Astrocyte (in vitro differentiated cells and primary cell): ENCODE data around the gene ACOT2. TPM values are rescaled to one million over a fixed set of nuclear protein-coding genes. Genes with fewer than 3 reads are reported as not detected.
"Not testable (repeated sequence)": the region's sequence is repeated elsewhere in the genome, so short reads cannot be mapped to it uniquely, and the experiment has no call there.

Source experiments
- DNase-seq: peaks from one replicate; pipeline ENCODE4 v3.0.0-alpha.2; 2010; ENCODE audit warnings: low read depth
- FAIRE-seq: peaks from 2 replicates; lab custom pipeline; 2011; peaks lifted over from hg19 to GRCh38; lab: Jason Lieb, UNC
- H2AFZ ChIP-seq: 2 replicates; pipeline ENCODE4 v1.6.0; 2012; ENCODE audit warnings: low read depth, low read length, inconsistent platforms
- H3K27ac ChIP-seq: 2 replicates; pipeline ENCODE4 v1.5.1; 2011; ENCODE audit warnings: low read depth, low read length, inconsistent platforms
- H3K27me3 ChIP-seq: 2 replicates; pipeline ENCODE4 v1.6.0; 2011; ENCODE audit warnings: low read length, inconsistent platforms; ENCODE audit not compliant: insufficient read depth
- H3K36me3 ChIP-seq: 2 replicates; pipeline ENCODE4 v1.5.1; 2011; ENCODE audit warnings: low read length, inconsistent platforms; ENCODE audit not compliant: insufficient read depth
- H3K4me1 ChIP-seq: 2 replicates; pipeline ENCODE4 v1.5.1; 2011; ENCODE audit warnings: low read length, inconsistent platforms; ENCODE audit not compliant: insufficient read depth
- H3K4me2 ChIP-seq: 2 replicates; pipeline ENCODE4 v1.6.0; 2012; ENCODE audit warnings: low read length, inconsistent platforms
- H3K4me3 ChIP-seq: 2 replicates; pipeline ENCODE4 v1.5.1; 2011; ENCODE audit warnings: low read depth, mild to moderate bottlenecking, low read length, inconsistent platforms; ENCODE audit not compliant: insufficient read depth
- H3K79me2 ChIP-seq: 2 replicates; pipeline ENCODE4 v1.6.0; 2012; ENCODE audit warnings: mild to moderate bottlenecking, low read length, inconsistent platforms; ENCODE audit not compliant: insufficient read depth
- H3K9ac ChIP-seq: 2 replicates; pipeline ENCODE4 v1.6.0; 2012; ENCODE audit warnings: mild to moderate bottlenecking, low read length, inconsistent platforms
- H3K9me3 ChIP-seq: 2 replicates; pipeline ENCODE4 v1.5.1; 2012; ENCODE audit warnings: low read depth, mild to moderate bottlenecking, low read length, inconsistent platforms; ENCODE audit not compliant: insufficient read depth
- H4K20me1 ChIP-seq: 2 replicates; pipeline ENCODE4 v1.6.0; 2012; ENCODE audit warnings: low read length, inconsistent platforms; ENCODE audit not compliant: insufficient read depth
- H3K27ac Mint-ChIP-seq: one replicate; pipeline ENCODE4 v1.8.0; 2021; ENCODE audit warnings: mild to moderate bottlenecking, mixed read lengths; ENCODE audit not compliant: unreplicated experiment
- H3K27me3 Mint-ChIP-seq: one replicate; pipeline ENCODE4 v1.8.0; 2021; ENCODE audit warnings: low read depth, mixed read lengths; ENCODE audit not compliant: unreplicated experiment
- H3K36me3 Mint-ChIP-seq: one replicate; pipeline ENCODE4 v1.8.0; 2021; ENCODE audit warnings: low read depth, mixed read lengths; ENCODE audit not compliant: unreplicated experiment
- H3K4me1 Mint-ChIP-seq: one replicate; pipeline ENCODE4 v1.8.0; 2021; ENCODE audit warnings: low read depth, mixed read lengths; ENCODE audit not compliant: unreplicated experiment
- H3K4me3 Mint-ChIP-seq: one replicate; pipeline ENCODE4 v1.8.0; 2021; ENCODE audit warnings: mild to moderate bottlenecking, moderate library complexity, mixed read lengths; ENCODE audit not compliant: unreplicated experiment
- H3K9me3 Mint-ChIP-seq: one replicate; pipeline ENCODE4 v1.8.0; 2021; ENCODE audit warnings: mild to moderate bottlenecking, mixed read lengths; ENCODE audit not compliant: unreplicated experiment
- EZH2 ChIP-seq: IDR thresholded peaks from 2 replicates; pipeline ENCODE4 v1.6.1; 2012; ENCODE audit warnings: mild to moderate bottlenecking, low read length, inconsistent platforms; ENCODE audit not compliant: insufficient read depth
- total RNA-seq: library from RNA; stranded (reverse); gene quantifications from 2 replicates; pipeline ENCODE4 v1.2.1, GENCODE V29; 2021
- TF ChIP-seq, protein P1 (sequence below): IDR thresholded peaks from 2 replicates; pipeline ENCODE4 v1.5.1; 2011; ENCODE audit warnings: low read depth, mild to moderate bottlenecking, inconsistent platforms, low read length, moderate library complexity; ENCODE audit not compliant: insufficient read depth

Gene ACOT2
- total RNA-seq, 1 donor from 2014 or later, result 15.7 TPM

GRCh38 chr14:73526036-73526984 is 42.7 kb upstream of the ACOT2 start:
- H3K36me3 ChIP-seq, result no peaks in the 10 kb centered on the region
- no peaks in the 10 kb centered on the region for H3K4me1 ChIP-seq
- no peaks in the 10 kb centered on the region for H3K27me3 ChIP-seq
- no peak overlapping the region for H3K4me3 ChIP-seq
- H2AFZ ChIP-seq, result no peak overlapping the region
- H3K79me2 ChIP-seq, result no peaks in the 10 kb centered on the region
- Mint-ChIP-seq H3K27me3 (peaks cover 15% of the 10 kb centered on the region), H3K4me3 (no peak overlapping the region), H3K4me1 (no peaks in the 10 kb centered on the region), H3K9me3 (peaks cover 1% of the 10 kb centered on the region), H3K36me3 (peaks cover 2% of the 10 kb centered on the region), H3K27ac (no peak overlapping the region)
- no peak for TF ChIP-seq EZH2
- TF ChIP-seq, protein P1, sequence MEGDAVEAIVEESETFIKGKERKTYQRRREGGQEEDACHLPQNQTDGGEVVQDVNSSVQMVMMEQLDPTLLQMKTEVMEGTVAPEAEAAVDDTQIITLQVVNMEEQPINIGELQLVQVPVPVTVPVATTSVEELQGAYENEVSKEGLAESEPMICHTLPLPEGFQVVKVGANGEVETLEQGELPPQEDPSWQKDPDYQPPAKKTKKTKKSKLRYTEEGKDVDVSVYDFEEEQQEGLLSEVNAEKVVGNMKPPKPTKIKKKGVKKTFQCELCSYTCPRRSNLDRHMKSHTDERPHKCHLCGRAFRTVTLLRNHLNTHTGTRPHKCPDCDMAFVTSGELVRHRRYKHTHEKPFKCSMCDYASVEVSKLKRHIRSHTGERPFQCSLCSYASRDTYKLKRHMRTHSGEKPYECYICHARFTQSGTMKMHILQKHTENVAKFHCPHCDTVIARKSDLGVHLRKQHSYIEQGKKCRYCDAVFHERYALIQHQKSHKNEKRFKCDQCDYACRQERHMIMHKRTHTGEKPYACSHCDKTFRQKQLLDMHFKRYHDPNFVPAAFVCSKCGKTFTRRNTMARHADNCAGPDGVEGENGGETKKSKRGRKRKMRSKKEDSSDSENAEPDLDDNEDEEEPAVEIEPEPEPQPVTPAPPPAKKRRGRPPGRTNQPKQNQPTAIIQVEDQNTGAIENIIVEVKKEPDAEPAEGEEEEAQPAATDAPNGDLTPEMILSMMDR, result no peak
- no peak overlapping the region for H3K4me2 ChIP-seq
- H4K20me1 ChIP-seq, result no peaks in the 10 kb centered on the region
- H3K27ac ChIP-seq, result no peak overlapping the region
- DNase-seq (peak; percentile 39), FAIRE-seq (no peak)
- H3K9ac ChIP-seq, result no peak overlapping the region
- no peaks in the 10 kb centered on the region for H3K9me3 ChIP-seq

GRCh38 chr14:73529356-73529755 is 39.7 kb upstream of the ACOT2 start:
- H3K4me1 Mint-ChIP-seq, DNase-seq, H3K4me3 ChIP-seq, H3K9me3 Mint-ChIP-seq, H3K27me3 Mint-ChIP-seq, H3K4me2 ChIP-seq, H3K36me3 Mint-ChIP-seq, H3K36me3 ChIP-seq, H3K79me2 ChIP-seq, H3K4me1 ChIP-seq, H3K27me3 ChIP-seq, H3K27ac ChIP-seq, H3K9ac ChIP-seq, H3K4me3 Mint-ChIP-seq, H4K20me1 ChIP-seq, FAIRE-seq, H2AFZ ChIP-seq, H3K27ac Mint-ChIP-seq, H3K9me3 ChIP-seq: not testable (repeated sequence)

DNA sequence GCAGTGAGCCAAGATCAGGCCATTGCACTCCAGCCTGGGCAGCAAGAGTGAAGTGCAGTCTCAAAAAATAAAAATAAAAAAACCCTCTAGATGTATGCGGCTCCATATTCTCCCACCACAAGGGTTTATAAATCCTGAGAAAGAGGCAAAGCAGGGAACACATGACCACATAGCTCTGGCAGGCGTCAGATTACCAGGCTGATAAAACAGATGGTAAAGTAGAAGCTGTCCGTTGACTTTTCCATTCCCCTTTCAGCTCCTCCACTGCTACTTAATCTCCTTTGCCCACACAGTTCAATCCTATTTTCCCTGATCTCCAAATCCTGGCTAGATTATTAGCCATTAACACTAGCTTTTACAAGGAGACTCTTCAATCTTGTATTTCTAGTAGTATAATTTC is 37.0 kb upstream of the ACOT2 start:
- not testable (repeated sequence) for FAIRE-seq, H3K27ac ChIP-seq, H3K27me3 ChIP-seq, H3K4me3 ChIP-seq, H3K36me3 Mint-ChIP-seq, H3K9me3 Mint-ChIP-seq, H3K27me3 Mint-ChIP-seq, DNase-seq, H3K4me1 Mint-ChIP-seq, H3K9ac ChIP-seq, H3K9me3 ChIP-seq, H4K20me1 ChIP-seq, H3K36me3 ChIP-seq, H3K4me3 Mint-ChIP-seq, H3K79me2 ChIP-seq, H3K4me2 ChIP-seq, H2AFZ ChIP-seq, H3K4me1 ChIP-seq, H3K27ac Mint-ChIP-seq

GRCh38 chr14:73537244-73538045 is 31.6 kb upstream of the ACOT2 start:
- not testable (repeated sequence) for H3K36me3 ChIP-seq, H3K9me3 ChIP-seq, H3K4me1 ChIP-seq, H3K27ac ChIP-seq, H3K27me3 ChIP-seq, H3K79me2 ChIP-seq, H3K9me3 Mint-ChIP-seq, H3K27me3 Mint-ChIP-seq, H4K20me1 ChIP-seq, H3K36me3 Mint-ChIP-seq, FAIRE-seq, H3K4me1 Mint-ChIP-seq, H3K27ac Mint-ChIP-seq
- H3K4me2 ChIP-seq, result peak overlapping the region; percentile 85
- peak overlapping the region; percentile 52 for H3K9ac ChIP-seq
- peak overlapping the region; percentile 76 for H3K4me3 Mint-ChIP-seq
- H3K4me3 ChIP-seq, result peak overlapping the region; percentile 51
- H2AFZ ChIP-seq, result peak overlapping the region; percentile 81
- DNase-seq, result peak; percentile 15
